Esophagus mucosa (tissue), 1 donor: ENCODE measurements around the gene ASAP3. TPM values are rescaled to one million over a fixed set of nuclear protein-coding genes. Genes with fewer than 3 reads are reported as not detected.
"Not testable (repeated sequence)": the region's sequence is repeated elsewhere in the genome, so short reads cannot be mapped to it uniquely, and the experiment has no call there.

Experiments used
- ATAC-seq: fragments of 200-7000 bp; cut with Tn5 transposase; one replicate; pipeline ENCODE4 v1.9.1; 2020
- total RNA-seq: library from RNA; stranded (reverse); gene quantifications from one replicate; pipeline ENCODE4 v1.2.4, GENCODE V29; 2023
- donor health status: DM: yes; HTN: yes; CAD: no.

Gene ASAP3
- total RNA-seq, 1 donor from 2014 or later: 31.5 TPM

GRCh38 chr1:23514111-23514679, 30.2 kb upstream of the ASAP3 start:
- no peak for ATAC-seq

DNA sequence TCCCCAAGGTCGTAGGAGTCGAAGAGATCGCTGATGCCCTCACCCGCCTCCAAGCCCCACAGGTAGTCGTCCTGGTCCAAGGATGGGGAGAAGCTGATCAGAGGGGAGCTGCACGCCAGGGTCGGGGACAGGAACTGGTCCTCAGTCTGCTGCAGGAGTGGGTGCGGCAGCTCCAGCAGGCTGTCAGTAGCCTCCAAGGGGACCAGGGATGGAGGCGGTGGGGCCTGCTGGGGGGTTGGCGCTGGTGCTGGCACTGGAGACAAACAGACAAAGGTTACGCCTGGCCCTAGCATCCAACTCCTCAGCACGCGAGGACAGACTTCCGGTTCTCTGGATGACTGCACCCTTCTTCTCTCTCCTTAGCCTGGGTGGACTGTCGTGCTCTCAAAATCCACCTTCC, 25.9 kb upstream of the ASAP3 start:
- no peak for ATAC-seq

DNA sequence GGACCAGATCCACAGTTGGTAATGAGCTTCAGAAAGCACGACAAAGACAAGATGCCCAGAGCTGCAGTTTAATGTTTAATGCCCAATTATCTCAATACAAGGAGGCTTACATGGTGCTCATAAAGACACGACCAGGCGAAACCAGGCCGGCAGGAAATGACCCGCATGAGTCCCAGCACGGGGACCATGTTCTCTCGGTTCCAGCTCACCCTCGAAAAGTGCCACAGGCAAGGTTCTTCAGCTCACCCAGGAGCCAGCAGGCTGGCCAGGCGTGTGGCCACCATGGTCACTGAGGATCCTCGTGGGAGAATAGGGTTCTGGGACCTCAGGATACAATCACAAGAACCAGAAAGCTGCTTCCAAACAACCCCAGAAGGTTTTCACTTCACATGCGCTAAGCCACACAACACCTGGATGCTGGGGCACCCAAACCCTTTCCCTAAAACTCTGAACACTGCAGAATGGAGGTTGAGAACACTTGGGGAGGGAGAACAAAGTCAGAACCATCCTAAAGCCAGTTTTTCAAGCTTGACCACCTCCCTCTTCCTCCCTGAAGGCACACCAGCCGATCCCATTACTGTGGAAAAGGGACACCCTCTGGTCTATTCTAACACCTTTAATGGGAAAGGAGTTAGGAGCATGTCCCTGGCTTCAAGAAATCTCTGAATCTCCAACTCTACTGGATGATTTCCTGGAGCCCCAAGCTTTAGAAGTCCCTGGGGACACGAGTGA, 22.6 kb upstream of the ASAP3 start:
- ATAC-seq: peak; percentile 58

DNA sequence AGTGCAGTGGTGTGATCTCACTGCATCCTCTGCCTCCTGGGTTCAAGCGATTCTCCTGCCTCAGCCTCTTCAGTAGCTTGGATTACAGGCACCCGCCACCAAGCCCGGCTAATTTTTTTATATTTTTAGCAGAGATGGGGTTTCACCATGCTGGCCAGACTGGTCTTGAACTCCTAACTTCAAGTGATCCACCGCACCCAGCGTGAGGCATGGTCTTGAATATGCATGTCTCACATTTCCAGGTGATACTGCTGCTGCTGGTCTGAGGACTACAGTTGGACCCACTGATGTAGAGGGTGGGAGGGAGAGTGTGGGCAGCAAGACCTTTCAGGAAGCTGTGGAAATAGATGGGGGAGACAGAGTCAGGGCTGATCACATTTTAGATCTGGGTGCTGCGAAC, 21.9 kb upstream of the ASAP3 start:
- no peak for ATAC-seq

DNA sequence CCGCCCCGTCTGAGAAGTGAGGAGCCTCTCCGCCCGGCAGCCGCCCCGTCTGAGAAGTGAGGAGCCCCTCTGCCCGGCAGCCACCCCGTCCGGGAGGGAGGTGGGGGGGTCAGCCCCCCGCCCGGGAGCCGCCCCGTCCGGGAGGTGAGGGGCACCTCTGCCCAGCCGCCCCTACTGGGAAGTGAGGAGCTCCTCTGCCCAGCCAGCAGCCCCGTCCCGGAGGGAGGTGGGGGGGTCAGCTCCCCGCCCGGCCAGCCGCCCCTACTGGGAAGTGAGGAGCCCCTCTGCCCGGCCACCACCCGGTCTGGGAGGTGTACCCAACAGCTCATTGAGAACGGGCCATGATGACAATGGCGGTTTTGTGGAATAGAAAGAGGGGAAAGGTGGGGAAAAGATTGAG, 20.2 kb upstream of the ASAP3 start:
- not testable (repeated sequence) for ATAC-seq

DNA sequence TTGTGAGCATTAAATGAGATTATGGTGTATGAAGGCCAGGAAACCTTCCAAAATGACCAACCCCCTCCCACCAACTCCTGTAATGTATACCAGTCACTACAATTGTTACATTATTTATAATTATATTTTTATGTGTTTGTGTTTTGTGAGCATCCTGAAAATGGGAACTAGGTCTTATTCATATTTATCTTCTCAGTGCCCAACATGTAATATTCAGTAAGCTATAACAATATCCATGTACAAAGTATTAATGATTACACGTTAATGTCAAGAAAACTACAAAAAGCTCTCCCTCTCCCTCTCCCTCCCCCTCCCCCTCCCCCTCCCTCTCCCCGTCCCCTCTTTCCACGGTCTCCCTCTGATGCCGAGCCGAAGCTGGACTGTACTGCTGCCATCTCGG, 19.0 kb upstream of the ASAP3 start:
- no peak for ATAC-seq

GRCh38 chr1:23500466-23500865, 16.5 kb upstream of the ASAP3 start:
- ATAC-seq: no peak

DNA sequence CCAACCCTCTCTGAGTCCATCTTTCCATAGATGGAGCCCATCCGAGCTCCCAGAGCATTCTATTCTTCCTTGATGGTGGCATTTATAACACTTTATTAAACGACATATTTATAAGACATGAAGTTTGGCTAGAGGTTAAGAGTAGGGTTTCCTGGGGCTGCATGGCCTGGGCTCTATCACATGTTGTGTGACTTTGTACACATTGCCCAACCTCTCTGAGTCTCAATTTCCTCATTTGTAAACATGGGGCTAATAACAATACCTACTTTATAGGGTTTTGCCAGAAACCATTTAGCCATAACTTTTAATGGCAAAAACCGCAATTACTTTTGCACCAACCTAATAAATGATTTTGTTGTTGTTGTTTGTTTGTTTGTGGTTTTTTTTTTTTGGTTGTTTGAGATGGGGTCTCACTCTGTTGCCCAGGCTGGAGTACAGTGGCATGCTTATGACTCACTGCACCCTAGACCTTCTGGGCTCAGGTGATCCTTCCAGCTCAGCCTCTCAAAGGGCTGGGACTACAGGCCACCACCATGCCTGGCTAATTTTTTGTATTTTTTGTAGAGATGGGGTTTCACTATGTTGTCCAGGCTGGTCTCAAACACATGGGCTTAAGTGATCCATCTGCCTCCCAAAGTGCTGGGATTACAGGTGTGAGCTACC, 13.9 kb upstream of the ASAP3 start:
- ATAC-seq: no peak

DNA sequence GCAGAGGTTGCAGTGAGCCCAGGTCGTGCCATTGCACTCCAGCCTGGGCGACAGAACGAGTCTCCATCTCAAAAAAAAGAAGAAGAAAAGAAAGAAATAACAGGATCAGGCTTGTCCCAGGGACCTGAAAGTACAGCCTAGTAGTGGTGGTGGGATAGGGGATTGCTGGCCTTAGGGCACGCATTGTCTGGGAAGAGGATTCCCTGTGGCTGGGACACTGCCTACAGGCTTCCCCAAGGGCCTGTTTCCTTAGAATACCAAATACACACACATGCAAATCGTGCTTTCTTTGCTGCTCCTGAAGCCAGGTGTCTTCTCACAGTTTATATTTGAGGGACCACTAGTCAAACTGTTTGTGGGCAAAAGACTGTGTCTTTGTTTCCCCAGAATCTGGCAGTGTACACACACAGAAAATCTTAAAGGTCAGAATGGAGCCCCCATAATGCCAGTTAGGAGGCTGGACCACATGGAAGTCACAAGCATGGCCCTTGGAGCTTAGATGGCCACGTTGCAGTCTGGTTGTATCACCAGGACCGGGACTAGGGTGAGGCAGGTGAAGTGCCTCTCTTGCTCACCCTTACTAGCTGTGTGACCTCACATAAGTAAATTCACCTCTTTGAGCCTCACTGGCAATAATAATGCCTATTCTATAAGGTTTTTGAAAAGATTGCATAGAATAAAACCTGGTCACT, 12.7 kb upstream of the ASAP3 start:
- ATAC-seq: peak; percentile 30

- not testable (repeated sequence) for ATAC-seq
Measured at GRCh38 chr1:23494836-23495235, 10.9 kb upstream of the ASAP3 start.

- not testable (repeated sequence) for ATAC-seq
Measured at GRCh38 chr1:23492776-23493175, 8.8 kb upstream of the ASAP3 start.

GRCh38 chr1:23492132-23492720, 8.2 kb upstream of the ASAP3 start:
- ATAC-seq: peak; percentile 49

DNA sequence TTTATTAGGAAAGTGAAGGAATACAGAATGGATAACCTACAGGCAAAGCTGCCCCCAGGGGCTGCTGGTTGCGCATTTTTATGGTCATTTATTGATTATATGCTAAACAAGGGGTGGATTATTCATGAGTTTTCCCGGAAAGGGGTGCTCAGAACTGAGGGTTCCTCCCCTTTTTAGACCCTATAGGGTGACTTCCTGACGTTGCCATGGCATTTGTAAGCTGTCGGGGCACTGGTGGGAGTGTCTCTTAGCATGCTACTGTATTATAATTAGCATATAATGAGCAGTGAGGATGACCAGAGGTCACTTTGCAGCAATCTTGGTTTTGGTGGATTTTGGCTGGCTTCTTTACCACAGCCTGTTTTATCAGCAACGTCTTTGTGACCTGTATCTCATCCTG, 5.9 kb upstream of the ASAP3 start:
- ATAC-seq: no peak

DNA sequence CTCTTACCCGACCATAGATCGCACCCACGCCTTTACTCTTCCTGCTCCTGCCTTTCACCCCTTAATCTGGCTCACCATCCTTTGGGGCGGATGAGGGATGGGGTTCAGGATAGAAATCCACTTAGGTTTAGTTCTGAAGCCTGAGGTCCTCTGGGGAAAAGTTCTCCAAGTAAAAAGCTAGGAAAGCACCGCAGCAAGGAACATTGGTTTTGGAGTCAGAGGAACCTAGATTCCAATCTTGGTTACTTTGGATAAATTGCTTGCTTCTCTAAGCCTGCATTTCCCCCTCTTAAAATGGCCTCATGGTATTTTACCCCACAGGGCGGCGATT, 988 bp upstream of the ASAP3 start:
- ATAC-seq: no peak

- peak; percentile 91 for ATAC-seq
Measured at GRCh38 chr1:23484253-23485001, 448 bp upstream of the ASAP3 start.

DNA sequence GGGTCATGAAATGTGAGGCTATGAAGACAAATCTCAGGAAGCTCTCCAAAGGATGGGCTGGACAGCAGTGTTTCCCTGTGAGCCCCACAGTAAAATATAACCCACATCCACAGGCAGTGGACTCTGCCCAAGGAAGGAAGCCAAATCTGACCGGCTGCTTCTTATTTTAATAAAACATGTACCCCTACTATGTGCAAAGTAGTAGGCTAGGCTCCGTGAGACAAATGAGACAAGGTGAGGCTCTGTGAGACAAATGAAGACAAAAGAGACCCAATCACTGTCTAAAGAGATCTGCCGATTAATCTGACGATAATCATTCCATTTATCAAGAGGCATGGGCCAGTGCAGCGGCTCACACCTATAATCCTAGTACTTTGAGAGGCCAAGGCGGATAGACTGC, 2.1 kb downstream of the ASAP3 start:
- ATAC-seq: no peak

- ATAC-seq: no peak
Measured at GRCh38 chr1:23481026-23481597, 2.9 kb downstream of the ASAP3 start.

DNA sequence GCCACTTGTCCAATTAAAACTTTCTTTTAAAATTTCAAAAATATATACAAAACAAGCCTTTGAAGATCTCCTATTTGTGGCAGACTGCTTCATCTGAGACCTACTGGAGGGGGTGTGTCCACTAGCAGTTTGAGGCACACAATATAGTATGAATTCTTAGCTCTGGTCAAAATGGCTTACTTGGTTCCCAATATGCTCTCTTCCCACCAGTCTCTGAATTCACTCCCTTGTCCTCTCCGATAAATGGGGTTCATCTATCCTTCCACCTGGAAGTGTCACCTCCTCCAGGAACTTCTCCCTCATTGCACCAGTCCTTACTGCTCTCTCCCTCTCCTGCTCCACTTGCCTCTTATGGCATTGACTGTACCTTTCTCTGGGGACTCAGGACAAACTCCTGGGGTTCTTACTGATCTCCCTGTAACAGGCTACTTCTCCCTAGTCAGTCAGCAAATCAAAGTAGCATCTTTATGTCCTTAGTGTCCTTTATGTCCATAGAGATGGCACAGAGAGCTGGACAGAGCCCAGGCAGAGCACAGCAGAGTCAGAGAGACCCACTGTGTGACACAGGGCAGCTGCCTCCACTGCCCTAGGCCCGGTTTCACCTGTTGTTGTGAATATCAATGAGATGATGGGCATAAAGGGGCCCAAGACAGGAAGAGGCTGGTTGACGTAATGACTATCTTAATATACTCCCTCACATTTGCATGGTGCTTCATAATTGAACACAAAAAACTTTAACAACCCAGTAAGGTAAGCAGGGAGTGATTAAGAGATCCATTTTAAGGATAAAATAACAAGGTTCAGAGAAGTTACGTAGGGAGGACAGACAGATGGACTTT, 3.6 kb downstream of the ASAP3 start:
- ATAC-seq: no peak

GRCh38 chr1:23479666-23479941, 4.4 kb downstream of the ASAP3 start:
- ATAC-seq: no peak

- ATAC-seq: no peak
Measured at GRCh38 chr1:23478896-23479665, 4.9 kb downstream of the ASAP3 start.
